ENCODE results near the gene RELN. TPM values are rescaled to one million over a fixed set of nuclear protein-coding genes. Genes with fewer than 3 reads are reported as not detected.

Gene RELN
- total and polyA plus RNA-seq, 2 of the 13 experiments (the other 11 are each of a cell fraction or from before 2014, with no cell fraction given) = 315 to 332 TPM

GRCh38 chr7:103988468-103989199 lies 824 bp downstream of the RELN start (continued):
- no peak for TF ChIP-seq CSRNP2 (CRISPR knock-in tag; conservative IDR thresholded peaks at IDR 0.05; ENCODE audit: low read depth)
- 0 out of 2 replicates have a peak, but pooled peaks have one; percentile 51 for TF ChIP-seq KAT7 (CRISPR knock-in tag; IDR thresholded peaks at IDR 0.05; ENCODE audit: borderline replicate concordance)
- 0 out of 2 replicates have a peak, but pooled peaks have one; percentile 41 for TF ChIP-seq ZC3H13 (CRISPR knock-in tag; IDR thresholded peaks at IDR 0.05)
- peak; percentile 52 for TF ChIP-seq ASH2L (IDR thresholded peaks at IDR 0.05; ENCODE audit: insufficient read length, low read depth, low read length)

- no peaks in the 10 kb centered on the region for H3K9me3 ChIP-seq (ENCODE audit: low read length)
- H3K4me3 ChIP-seq (replicated peaks in 1 of 3; ENCODE audit: insufficient read depth in 1 of 3, low read depth in 2 of 3, low read length in 3 of 3) = peak overlapping the region; percentile 77 to 83 (median 77)
- ATAC-seq (no peak), DNase-seq (ENCODE audit: low spot score) (peak; percentile 28), FAIRE-seq (peak; percentile 37)
- H3K27me3 ChIP-seq (ENCODE audit: control insufficient read depth in 1 of 2, insufficient read depth in 2 of 2, low read length in 2 of 2) = peaks cover 0 to 4% of the 10 kb centered on the region in 2 experiments; a peak in 2 of 5 replicates
- in situ Hi-C loops (cut with HindIII; ENCODE audit: extremely low pct_ligation_motif_present, low pct_unique_long_range_greater_than_20kb) (no loop called here), intact Hi-C loops (cut with micrococcal nuclease; ENCODE audit: unreplicated experiment) (loop anchor here (10.0 kb wide), 1 partner anchor 167 kb away; no protein-coding TSS in a partner anchor)
- BruUV-seq (replicated peaks) = no TSS peak
- H2AFZ ChIP-seq (ENCODE audit: low read length) = no peak overlapping the region
- peaks cover 60% of the 10 kb centered on the region for H3K4me1 ChIP-seq (ENCODE audit: insufficient read depth, low read length)
- ChIA-PET CTCF (ENCODE audit: low intra/inter-chr PET ratio, low total read pairs) (no interaction called here), POLR2A (interaction anchor here (1.5 to 1.6 kb wide), 2 partner anchors 13 to 73 kb away, joined by 5 to 6 read pairs; no protein-coding TSS in a partner anchor)
- no peaks in the 10 kb centered on the region; the same call in none of the 2 replicates for H4K20me1 ChIP-seq (ENCODE audit: insufficient read depth, low read length)
- H3K9ac ChIP-seq (ENCODE audit: insufficient read depth, low read depth, low read length) = peak overlapping the region; percentile 76
- H3K79me2 ChIP-seq (ENCODE audit: insufficient read depth, low read length) = peaks cover 65% of the 10 kb centered on the region
- H3K27ac ChIP-seq (ENCODE audit: extremely low read length, insufficient read depth, low read length) = peak overlapping the region; percentile 67
- 2% methylated on average over 6 of the region's 7 CpGs for WGBS (ENCODE audit: low lambda C conversion rate)
- H3K36me3 ChIP-seq (replicated peaks in 1 of 2; ENCODE audit: control insufficient read depth in 1 of 2, insufficient read depth in 2 of 2, low read length in 2 of 2) = no peaks in the 10 kb centered on the region
- H3K4me2 ChIP-seq (ENCODE audit: low read depth, low read length) = peak overlapping the region; percentile 63
- no peak for TF ChIP-seq ZNF780A (CRISPR knock-in tag; IDR thresholded peaks at IDR 0.05)
- no peak for TF ChIP-seq CREBL2 (CRISPR knock-in tag; IDR thresholded peaks at IDR 0.05; ENCODE audit: borderline replicate concordance)
- TF ChIP-seq SAP130 (CRISPR knock-in tag; IDR thresholded peaks at IDR 0.05; ENCODE audit: low read depth) = peak; percentile 43
- no peak for TF ChIP-seq ZNF513 (CRISPR knock-in tag; conservative IDR thresholded peaks at IDR 0.05)
- TF ChIP-seq TBX2 (CRISPR knock-in tag; IDR thresholded peaks at IDR 0.05; ENCODE audit: borderline replicate concordance) = 0 out of 2 replicates have a peak, but pooled peaks have one; percentile 17
- TF ChIP-seq AGO2 (optimal IDR thresholded peaks at IDR 0.05; ENCODE audit: low read depth, low read length) = peak; percentile 10
- TF ChIP-seq ZNF614 (CRISPR knock-in tag; IDR thresholded peaks at IDR 0.05; ENCODE audit: borderline replicate concordance) = no peak
- no peak for TF ChIP-seq SIX1 (CRISPR knock-in tag; IDR thresholded peaks at IDR 0.05; ENCODE audit: borderline replicate concordance)
- TF ChIP-seq ZNF556 (CRISPR knock-in tag; IDR thresholded peaks at IDR 0.05; ENCODE audit: borderline replicate concordance) = no peak
- TF ChIP-seq PBX2 (CRISPR knock-in tag; IDR thresholded peaks at IDR 0.05) = peak; percentile 81
- TF ChIP-seq SP5 (CRISPR knock-in tag; IDR thresholded peaks at IDR 0.05; ENCODE audit: borderline replicate concordance, low read depth) = no peak
- no peak for TF ChIP-seq FOXA3 (CRISPR knock-in tag; IDR thresholded peaks at IDR 0.05)
- TF ChIP-seq FOSL1 (CRISPR knock-in tag; IDR thresholded peaks at IDR 0.05; ENCODE audit: borderline replicate concordance) = no peak
- TF ChIP-seq MED1 (CRISPR knock-in tag; IDR thresholded peaks at IDR 0.05) = no peak
- TF ChIP-seq POLR2G (IDR thresholded peaks at IDR 0.05; ENCODE audit: low read depth, low read length) = peak; percentile 70
Measured at GRCh38 chr7:103987451-103987850, 2.0 kb downstream of the RELN start.
